ENCODE measurements around the gene OXCT2.
A peak's percentile ranks its signal among the peaks of the same experiment; 100 is the strongest.
"Not testable (repeated sequence)": the region's sequence is repeated elsewhere in the genome, so short reads cannot be mapped to it uniquely, and the experiment has no call there.

Gene OXCT2

DNA sequence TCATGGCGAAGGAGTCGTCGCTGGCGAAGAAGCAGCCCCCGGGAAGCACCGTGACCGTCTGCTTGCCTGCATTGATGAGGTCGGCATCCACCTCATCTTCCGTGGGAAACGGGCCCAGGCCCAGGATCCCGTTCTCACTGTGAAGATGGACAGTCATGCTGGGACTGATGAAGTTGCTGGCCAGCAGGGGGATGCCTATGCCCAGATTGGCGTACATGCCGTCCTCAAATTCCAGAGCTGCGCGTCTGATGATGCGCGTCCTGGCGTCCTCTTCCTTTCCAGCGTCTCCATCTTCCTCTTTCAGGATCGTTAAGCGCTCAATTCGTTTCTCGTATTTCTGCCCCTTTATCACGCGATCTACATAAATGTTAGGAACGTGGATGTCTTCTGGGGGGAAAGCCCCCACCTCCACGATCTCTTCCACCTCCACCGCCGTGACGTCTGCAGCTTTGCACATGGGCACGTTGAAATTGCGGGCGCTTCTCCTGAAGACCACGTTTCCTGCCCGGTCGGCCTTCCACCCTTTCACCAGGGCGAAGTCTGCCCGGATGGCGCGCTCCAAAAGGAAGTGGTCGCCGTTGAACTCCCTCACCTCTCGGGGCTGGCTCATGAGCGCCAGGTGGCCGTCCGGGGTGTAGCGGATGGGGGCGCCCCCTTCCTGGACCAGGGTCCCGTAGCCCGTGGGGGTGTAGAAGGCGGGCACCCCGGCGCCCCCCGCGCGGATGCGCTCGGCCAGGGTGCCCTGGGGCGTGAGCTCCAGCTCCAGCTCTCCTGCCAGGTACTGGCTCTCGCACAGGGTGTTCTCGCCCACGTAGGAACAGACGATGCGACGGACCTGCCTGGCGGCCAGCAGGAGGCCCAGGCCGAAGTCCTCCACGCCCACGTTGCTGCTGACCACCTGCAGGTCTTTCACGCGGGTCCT is 787 bp downstream of the OXCT2 start:
- H3K4me3 ChIP-seq; H3K9me3 ChIP-seq (replicated peaks in 1 of 11); H3K4me1 ChIP-seq; H3K36me3 ChIP-seq; H3K27ac ChIP-seq; H3K9ac ChIP-seq; H4K20me1 ChIP-seq: not testable (repeated sequence)
- Histone ChIP-seq H3K27me3 (peaks cover 7 to 19% (median 12%) of the 10 kb centered on the region in 11 experiments), H3K4me2 (peak overlapping the region in 7 of 11 experiments; percentile 18 to 62 (median 39); a peak in 8 of 22 replicates)

DNA sequence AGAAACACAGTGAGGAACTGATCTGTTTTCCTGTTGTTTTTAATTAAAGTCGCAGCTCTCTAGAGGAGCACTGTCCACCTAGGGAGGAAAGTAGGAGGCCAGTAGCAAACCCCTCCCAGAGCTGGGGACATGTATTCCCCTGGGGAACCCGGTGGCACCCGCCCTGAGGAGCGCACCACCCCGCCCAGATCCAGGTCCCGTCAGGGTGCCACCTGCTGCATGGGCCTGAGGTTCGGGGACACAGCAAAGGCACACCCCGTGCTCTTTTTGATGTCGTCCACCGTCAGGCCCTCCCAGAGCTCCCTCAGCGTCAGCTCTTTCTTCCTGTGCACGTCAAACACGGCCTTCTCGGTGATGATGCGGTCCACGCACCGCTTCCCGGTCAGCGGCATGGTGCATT is 1.6 kb downstream of the OXCT2 start:
- not testable (repeated sequence) for H4K20me1 ChIP-seq; H3K9me3 ChIP-seq (replicated peaks in 1 of 11); H3K4me1 ChIP-seq; H3K9ac ChIP-seq; H3K4me2 ChIP-seq; H3K27ac ChIP-seq; H3K36me3 ChIP-seq; H3K4me3 ChIP-seq
- peaks cover 7 to 19% (median 12%) of the 10 kb centered on the region in 11 experiments for H3K27me3 ChIP-seq

DNA sequence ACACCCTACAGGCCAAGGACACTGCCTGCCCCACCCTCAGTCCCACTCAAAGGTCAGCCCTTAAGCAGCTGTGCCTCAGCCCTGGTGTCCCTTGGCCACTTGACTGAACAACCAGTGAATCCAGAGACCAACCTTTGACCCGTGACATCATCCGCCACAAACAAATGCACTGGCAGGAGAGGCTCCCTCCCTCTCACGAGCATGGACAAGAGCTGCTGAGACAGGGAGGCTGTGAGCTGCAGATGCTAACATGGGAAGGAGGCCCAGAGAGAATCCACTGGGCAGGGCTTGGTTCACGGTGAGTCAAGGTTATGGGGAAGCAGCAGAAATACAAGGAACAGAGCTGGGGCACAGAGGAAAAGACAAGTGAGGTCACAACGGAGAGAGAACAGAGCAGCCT is 4.7 kb downstream of the OXCT2 start:
- not testable (repeated sequence) for H3K36me3 ChIP-seq; H3K9me3 ChIP-seq (replicated peaks in 1 of 11); H4K20me1 ChIP-seq; H3K4me1 ChIP-seq; H3K4me3 ChIP-seq; H3K27ac ChIP-seq; H3K4me2 ChIP-seq; H3K9ac ChIP-seq
- H3K27me3 ChIP-seq, result peaks cover 7 to 16% (median 11%) of the 10 kb centered on the region in 11 experiments

DNA sequence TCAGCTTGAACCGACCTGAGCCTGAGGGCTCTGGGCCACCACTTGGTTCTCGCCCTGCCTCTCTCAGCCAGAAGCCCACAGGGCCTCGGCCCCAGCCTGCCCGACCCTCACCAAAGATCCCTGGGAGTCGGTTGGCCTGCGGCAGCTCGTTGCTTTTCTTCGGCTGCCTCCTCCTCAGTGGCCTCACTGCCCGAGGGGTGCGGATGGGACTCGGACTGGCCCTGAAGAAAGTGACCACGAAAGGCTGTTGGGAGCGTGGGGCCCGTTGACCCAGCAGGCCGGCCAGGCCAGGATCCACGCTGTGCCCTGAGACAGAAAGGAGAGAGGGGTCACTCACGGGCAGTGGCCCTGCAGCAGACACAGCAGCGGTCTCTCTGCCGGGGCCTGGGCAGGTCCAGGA is 6.6 kb downstream of the OXCT2 start:
- H3K9me3 ChIP-seq (replicated peaks in 1 of 11); H3K4me1 ChIP-seq; H3K9ac ChIP-seq; H3K4me2 ChIP-seq; H3K4me3 ChIP-seq; H3K27me3 ChIP-seq; H4K20me1 ChIP-seq; H3K27ac ChIP-seq: not testable (repeated sequence)
- H3K36me3 ChIP-seq, result peaks cover under 1 to 12% (median 6%) of the 10 kb centered on the region in 11 experiments; a peak in 11 of 22 replicates

DNA sequence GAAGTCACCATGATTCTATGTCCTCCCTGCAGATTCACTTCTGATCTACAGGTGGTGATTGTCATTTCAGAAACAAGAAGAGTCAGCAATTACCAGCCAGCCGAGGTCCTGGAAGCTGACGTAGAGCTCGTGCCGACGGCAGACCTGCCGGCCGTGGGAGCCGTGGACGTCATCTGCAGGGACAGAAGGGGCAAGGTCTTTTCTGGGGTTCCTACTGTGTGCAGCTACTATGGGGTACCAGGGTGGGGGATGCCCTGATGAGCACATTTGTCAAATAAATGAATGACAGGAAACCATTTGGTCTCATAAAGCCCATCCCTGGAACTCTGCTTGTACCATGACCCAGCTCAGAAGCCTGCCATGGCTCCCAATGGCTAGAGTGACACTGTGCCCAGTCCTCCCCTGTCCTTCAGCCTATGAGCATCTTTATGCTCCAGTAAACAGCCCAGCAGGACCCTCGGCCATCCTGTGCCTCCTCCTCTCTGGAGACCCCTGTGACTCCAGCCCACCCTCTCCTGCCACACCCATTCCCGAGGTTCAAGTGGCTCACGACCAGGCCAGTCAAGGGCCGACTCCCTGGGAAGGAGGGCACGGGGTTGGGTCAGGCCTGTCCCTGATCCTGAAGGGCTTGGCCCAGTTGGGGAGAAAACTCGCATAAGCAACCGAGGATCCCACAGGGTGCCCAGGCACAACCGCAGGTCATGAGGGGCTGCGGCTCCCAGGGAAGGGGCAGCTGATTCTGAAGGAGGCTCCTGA is 7.4 kb downstream of the OXCT2 start:
- H3K9ac ChIP-seq; H3K4me3 ChIP-seq; H4K20me1 ChIP-seq; H3K4me2 ChIP-seq; H3K27ac ChIP-seq; H3K9me3 ChIP-seq (replicated peaks in 1 of 11); H3K4me1 ChIP-seq; H3K27me3 ChIP-seq: not testable (repeated sequence)
- peaks cover 8 to 19% (median 12%) of the 10 kb centered on the region in 11 experiments; a peak in 18 of 22 replicates for H3K36me3 ChIP-seq

DNA sequence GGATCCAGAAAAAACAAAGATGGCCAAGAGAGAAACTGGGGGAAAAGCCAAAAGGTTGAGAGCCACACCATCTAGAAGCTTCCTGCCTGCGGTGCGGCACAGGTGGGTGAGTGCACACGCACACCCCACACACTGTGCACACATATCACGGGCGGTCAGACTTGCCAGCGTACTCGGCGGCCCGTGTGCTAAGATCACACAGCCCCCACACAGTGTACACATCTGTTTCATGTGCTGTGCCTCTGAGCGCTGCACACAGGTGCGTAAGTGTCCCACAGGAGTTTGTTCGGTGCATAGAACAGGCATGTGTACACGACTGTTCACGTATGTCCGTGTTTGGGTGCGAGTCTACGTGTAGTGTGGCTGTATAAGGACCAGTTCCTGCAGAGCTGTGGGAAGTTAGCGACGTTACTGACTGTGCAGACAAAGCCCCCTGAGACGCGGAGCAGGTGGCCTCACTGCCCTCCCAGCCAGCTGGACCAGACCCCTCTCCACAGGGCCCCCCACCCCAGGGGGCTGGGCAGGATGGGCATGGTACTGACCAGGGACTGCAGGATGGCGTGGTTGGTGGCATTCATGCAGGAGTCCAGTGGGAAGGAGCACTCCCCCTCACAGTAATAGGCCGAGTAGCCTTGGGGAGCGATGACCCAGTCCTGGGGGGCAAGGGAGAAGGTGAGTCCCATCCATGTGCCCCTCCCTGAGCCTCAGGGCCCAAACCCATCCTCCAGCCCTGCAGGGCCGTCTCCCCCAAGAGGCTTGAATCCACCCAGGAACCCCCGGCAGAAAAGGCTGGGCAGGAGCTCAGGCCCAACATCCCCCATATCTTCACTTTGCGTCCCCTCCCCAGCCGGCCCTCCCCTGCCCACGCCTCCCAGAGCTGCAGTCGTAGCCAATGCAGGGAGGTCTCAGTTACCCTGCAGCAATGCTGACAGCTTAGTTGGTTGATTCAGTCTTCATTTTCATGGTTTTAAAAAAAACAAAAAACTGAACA is 8.3 kb downstream of the OXCT2 start:
- H3K36me3 ChIP-seq, result peaks cover 17 to 28% (median 22%) of the 10 kb centered on the region in 11 experiments
- H3K4me2 ChIP-seq, result no peak overlapping the region
- H3K4me3 ChIP-seq, result no peak overlapping the region
- peaks cover 0 to 8% (median 0%) of the 10 kb centered on the region in 10 experiments; a peak in 6 of 20 replicates for H3K4me1 ChIP-seq
- H3K27me3 ChIP-seq, result no peaks in the 10 kb centered on the region
- H3K9ac ChIP-seq, result no peak overlapping the region
- no peaks in the 10 kb centered on the region for H3K9me3 ChIP-seq (replicated peaks in 1 of 11)
- peaks cover 0 to 5% (median 0%) of the 10 kb centered on the region in 11 experiments; a peak in 1 of 22 replicates for H4K20me1 ChIP-seq
- TF ChIP-seq Cebpa-rat (IDR thresholded peaks at IDR 0.05), result no peak
- H3K27ac ChIP-seq, result no peak overlapping the region

DNA sequence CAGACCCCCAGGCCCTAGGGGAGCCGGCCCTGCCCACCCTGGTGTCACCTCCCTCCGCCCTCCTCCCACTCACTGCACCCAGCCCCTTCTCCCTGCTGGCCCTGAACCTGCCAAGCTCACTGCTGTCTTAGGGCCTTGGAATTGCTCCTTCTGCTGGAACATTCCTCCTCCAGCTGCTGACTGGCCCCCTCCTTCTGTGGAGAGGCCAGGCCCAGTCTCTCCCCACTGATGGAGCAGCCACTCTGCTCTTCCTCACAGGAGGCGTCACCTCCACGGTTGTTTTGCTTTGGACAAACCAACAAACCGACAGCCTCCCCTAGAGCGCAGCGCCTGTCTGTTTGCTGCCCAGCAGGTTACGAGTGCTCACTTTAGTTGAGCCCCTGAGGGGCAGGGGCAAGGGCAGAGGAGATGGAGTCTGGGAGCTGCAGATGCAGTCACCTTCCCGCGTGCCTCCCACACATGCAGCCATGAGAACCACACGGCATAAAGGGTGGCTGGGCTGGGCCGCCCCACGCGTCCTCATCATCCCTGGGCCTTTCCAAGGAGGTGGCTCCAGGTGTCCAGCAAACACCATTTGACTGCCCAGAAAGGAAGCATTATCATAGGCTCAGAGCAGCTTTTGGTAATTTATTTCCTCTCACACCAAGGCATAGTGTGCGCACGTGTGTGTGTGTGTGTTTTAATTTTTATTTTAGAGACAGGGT is 9.4 kb downstream of the OXCT2 start:
- Histone ChIP-seq H4K20me1 (peaks cover 0 to 5% (median 0%) of the 10 kb centered on the region in 11 experiments; a peak in 1 of 22 replicates), H3K27me3 (no peaks in the 10 kb centered on the region), H3K4me2 (no peak overlapping the region), H3K4me3 (no peak overlapping the region), H3K4me1 (peaks cover 0 to 8% (median 0%) of the 10 kb centered on the region in 10 experiments; a peak in 6 of 20 replicates), H3K9ac (no peak overlapping the region), H3K9me3 (replicated peaks in 1 of 11) (no peaks in the 10 kb centered on the region), H3K27ac (no peak overlapping the region), H3K36me3 (peaks cover 29 to 40% (median 33%) of the 10 kb centered on the region in 11 experiments)
- no peak for TF ChIP-seq Cebpa-rat (IDR thresholded peaks at IDR 0.05)

DNA sequence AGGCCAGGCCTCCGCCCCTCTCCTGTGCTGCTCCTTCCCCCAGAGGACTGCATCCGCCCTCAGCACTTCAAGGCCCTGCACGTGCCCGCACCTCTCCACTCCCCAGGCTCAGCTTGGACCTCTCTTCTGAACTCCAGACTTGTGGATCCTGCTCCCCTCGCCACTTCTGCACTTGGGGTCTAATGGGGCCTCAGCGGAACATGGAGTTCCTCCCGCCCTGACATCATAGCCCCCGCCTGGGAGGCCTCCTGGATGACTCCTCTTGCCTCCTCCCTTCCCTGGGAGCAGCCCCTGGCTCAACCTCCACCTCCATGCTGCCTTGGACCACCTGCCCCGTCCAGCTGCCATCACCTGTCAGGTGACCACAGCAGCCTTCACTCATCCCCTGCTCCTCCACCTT is 10.1 kb downstream of the OXCT2 start:
- H3K27me3 ChIP-seq, result no peaks in the 10 kb centered on the region
- H4K20me1 ChIP-seq, result peaks cover 0 to 5% (median 0%) of the 10 kb centered on the region in 11 experiments; a peak in 1 of 22 replicates
- no peak overlapping the region for H3K27ac ChIP-seq
- no peak for TF ChIP-seq Cebpa-rat (IDR thresholded peaks at IDR 0.05)
- H3K9me3 ChIP-seq (replicated peaks in 1 of 11), result no peaks in the 10 kb centered on the region
- no peak overlapping the region for H3K4me2 ChIP-seq
- peaks cover 0 to 8% (median under 1%) of the 10 kb centered on the region in 10 experiments; a peak in 8 of 20 replicates for H3K4me1 ChIP-seq
- H3K36me3 ChIP-seq, result peaks cover 33 to 47% (median 39%) of the 10 kb centered on the region in 11 experiments
- H3K9ac ChIP-seq, result no peak overlapping the region
- H3K4me3 ChIP-seq, result no peak overlapping the region

All from BLaER1 treated with 17β-estradiol and CSF1 and Interleukin-3, amounts not matched to agents 10 nM and 100 nM (cell line).